HepG2 (cell line): ENCODE measurements around the gene APLNR. TPM values are rescaled to one million over a fixed set of nuclear protein-coding genes. Genes with fewer than 3 reads are reported as not detected.

Source experiments
- KLF11 ChIP-seq: IDR thresholded peaks from 2 replicates; pipeline ENCODE4 v1.6.1; 2016; ENCODE audit warnings: missing compliant biosample characterization
- PRDM10 ChIP-seq: sonication (generic); formaldehyde crosslinking; IDR thresholded peaks from 2 replicates; pipeline ENCODE4 v1.4.0; 2020; ENCODE audit warnings: low read depth, missing genetic modification reagents
- SATB2 ChIP-seq: sonication (generic); formaldehyde crosslinking; IDR thresholded peaks from 2 replicates; pipeline ENCODE4 v1.5.0; 2020; ENCODE audit warnings: missing genetic modification reagents
- SMAD1 ChIP-seq: sonication (generic); formaldehyde crosslinking; IDR thresholded peaks from 2 replicates; pipeline ENCODE4 v1.4.0; 2020; ENCODE audit warnings: missing genetic modification reagents, low read depth, mild to moderate bottlenecking, borderline replicate concordance
- TSC22D2 ChIP-seq: sonication (generic); formaldehyde crosslinking; IDR thresholded peaks from 2 replicates; pipeline ENCODE4 v1.5.1; 2020; ENCODE audit warnings: missing genetic modification reagents, mild to moderate bottlenecking, borderline replicate concordance
- ZNF142 ChIP-seq: sonication (generic); formaldehyde crosslinking; IDR thresholded peaks from 2 replicates; pipeline ENCODE4 v1.4.0; 2020; ENCODE audit warnings: missing genetic modification reagents
- ZNF446 ChIP-seq: sonication (generic); formaldehyde crosslinking; IDR thresholded peaks from 2 replicates; pipeline ENCODE4 v1.5.0; 2020; ENCODE audit warnings: mild to moderate bottlenecking, missing genetic modification reagents
- polyA plus RNA-seq, 8 experiments: library from polyadenylated mRNA; depleted of rRNA in 3 of 8; stranded (reverse) in 7 of 8; unstranded in 1 of 8; fragments of >200 nt; fragmentation: Illumina TruSeq in 4 of 8; extraction: Trizol in 4 of 8; gene quantifications; 2 replicates each; pipeline versions ENCODE4 v1.2.1 to v1.2.3, GENCODE V29; 2011 to 2016; ENCODE audit warnings: low read depth in 4 of 8, missing spikeins in 1 of 8, mixed read lengths in 1 of 8; ENCODE audit not compliant: insufficient read depth in 1 of 8
- total RNA-seq, 5 experiments: library from RNA; depleted of rRNA; stranded (reverse); fragments of >200 nt; fragmentation: Illumina TruSeq; extraction: Trizol; gene quantifications; 2 replicates each; pipeline ENCODE4 v1.2.3, GENCODE V29; 2016; ENCODE audit warnings: low read depth in 1 of 5

Gene APLNR
- total and polyA plus RNA-seq, 2 of the 13 experiments (the other 11 are each of a cell fraction or from before 2014, with no cell fraction given): not detected

DNA sequence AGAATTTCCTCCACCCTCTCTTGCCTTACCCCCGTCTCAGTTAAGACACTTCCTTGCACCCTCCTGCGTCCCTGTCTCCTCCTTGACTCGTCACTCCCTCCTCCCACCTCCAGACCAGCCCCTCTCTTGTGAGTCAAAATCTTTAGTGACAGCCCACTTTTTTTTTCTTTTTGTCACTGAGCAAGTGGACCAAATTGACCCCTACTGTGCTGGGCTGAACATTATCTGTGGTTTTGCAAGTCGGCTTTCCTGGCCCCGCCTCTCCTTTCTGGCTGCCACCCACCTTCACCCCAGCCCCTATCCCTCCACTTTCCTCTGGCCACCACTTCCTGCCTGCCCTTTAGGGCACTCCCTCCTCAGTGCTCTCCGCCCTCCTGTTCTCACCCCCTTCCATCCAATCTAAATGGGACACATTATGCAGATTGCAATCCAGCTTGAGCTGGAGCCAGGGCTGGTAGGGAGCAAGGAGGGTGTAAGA lies at the start of gene APLNR (continued):
- TF ChIP-seq SMAD1 (CRISPR knock-in tag) (no peak), PRDM10 (CRISPR knock-in tag) (no peak), ZNF446 (CRISPR knock-in tag) (no peak), KLF11 (CRISPR knock-in tag) (no peak), SATB2 (CRISPR knock-in tag) (no peak), TSC22D2 (CRISPR knock-in tag) (no peak), ZNF142 (CRISPR knock-in tag) (no peak)
